HepG2 (cell line): ENCODE data around the gene CCDC57. TPM values are rescaled to one million over a fixed set of nuclear protein-coding genes. Genes with fewer than 3 reads are reported as not detected.

Experiments
- ATAC-seq: fragments of 200-7000 bp; cut with Tn5 transposase; 3 replicates; pipeline ENCODE4 v1.9.1; 2020; ENCODE audit warnings: mild to moderate bottlenecking, moderate library complexity
- BruUV-seq: library from RNA; stranded (reverse); fragments of 400-500 nt; replicated peaks from 2 replicates; lab custom pipeline; 2021; lab: Mats Ljungman, UMichigan
- CTCF ChIA-PET: fragments of 300-600 bp; formaldehyde crosslinking; extraction: SDS; loops from one replicate; lab custom pipeline; 2021; ENCODE audit warnings: low total read pairs, inconsistent platforms, low intra/inter-chr PET ratio; lab: Yijun Ruan, JAX
- POLR2A ChIA-PET: fragments of 350-600 bp; sonication (Branson Sonifier 250); formaldehyde crosslinking; loops from one replicate; lab custom pipeline; 2020; ENCODE audit warnings: antibody characterized with exemption, inconsistent platforms; lab: Yijun Ruan, JAX
- DNase-seq: peaks from one replicate; pipeline ENCODE4 v3.0.0-alpha.2; 2015; ENCODE audit warnings: low spot score
- FAIRE-seq: peaks from 3 replicates; lab custom pipeline; 2011; peaks lifted over from hg19 to GRCh38; lab: Jason Lieb, UNC
- H2AFZ ChIP-seq: one replicate; pipeline ENCODE4 v1.6.1; 2011; ENCODE audit warnings: low read length, inconsistent platforms
- H3K27ac ChIP-seq: fragments of 300-600 bp; 3 replicates; pipeline ENCODE4 v1.8.0; 2011; ENCODE audit warnings: mixed run types, mild to moderate bottlenecking, mixed read lengths, low read length, inconsistent platforms; ENCODE audit not compliant: insufficient read depth; ENCODE audit errors: extremely low read length
- H3K27me3 ChIP-seq, 2 experiments: fragments of 200-600 bp in 1 of 2; 2 replicates in 1 of 2; 3 replicates in 1 of 2; pipeline versions ENCODE4 v1.6.0 to v1.8.0; 2011; ENCODE audit warnings: low read length in 2 of 2, mild to moderate bottlenecking in 2 of 2, moderate library complexity in 2 of 2, inconsistent platforms in 1 of 2; ENCODE audit not compliant: insufficient read depth in 2 of 2, control insufficient read depth in 1 of 2
- H3K36me3 ChIP-seq, 2 experiments: fragments of 200-600 bp in 1 of 2; replicated peaks in 1 of 2; 2 replicates in 1 of 2; 3 replicates in 1 of 2; pipeline versions ENCODE4 v1.5.1 to v1.8.0; 2011; ENCODE audit warnings: low read length in 2 of 2, inconsistent platforms in 1 of 2; ENCODE audit not compliant: insufficient read depth in 2 of 2, control insufficient read depth in 1 of 2
- H3K4me1 ChIP-seq: 2 replicates; pipeline ENCODE4 v1.5.1; 2012; ENCODE audit warnings: low read length, inconsistent platforms; ENCODE audit not compliant: insufficient read depth
- H3K4me2 ChIP-seq: 2 replicates; pipeline ENCODE4 v1.6.0; 2011; ENCODE audit warnings: low read depth, low read length, inconsistent platforms
- H3K4me3 ChIP-seq, 3 experiments: fragments of 200-600 bp in 1 of 3; sonication (generic), shearing (Covaris generic) in 1 of 3; replicated peaks in 1 of 3; 2 replicates each; pipeline ENCODE4 v1.5.1; 2011 to 2016; ENCODE audit warnings: low read length in 3 of 3, inconsistent platforms in 2 of 3, low read depth in 2 of 3, mild to moderate bottlenecking in 2 of 3, control low read depth in 1 of 3, mixed read lengths in 1 of 3; ENCODE audit not compliant: insufficient read depth in 1 of 3
- H3K79me2 ChIP-seq: one replicate; pipeline ENCODE4 v1.6.1; 2011; ENCODE audit warnings: low read length, inconsistent platforms; ENCODE audit not compliant: insufficient read depth
- H3K9ac ChIP-seq: 2 replicates; pipeline ENCODE4 v1.6.0; 2011; ENCODE audit warnings: mild to moderate bottlenecking, low read depth, low read length, inconsistent platforms; ENCODE audit not compliant: insufficient read depth
- H3K9me3 ChIP-seq: 2 replicates; pipeline ENCODE4 v1.5.1; 2012; ENCODE audit warnings: mild to moderate bottlenecking, low read length
- H4K20me1 ChIP-seq: 2 replicates; pipeline ENCODE4 v1.6.0; 2011; ENCODE audit warnings: inconsistent platforms, mild to moderate bottlenecking, low read length, moderate library complexity; ENCODE audit not compliant: insufficient read depth
- AHDC1 ChIP-seq: sonication (generic); formaldehyde crosslinking; IDR thresholded peaks from 2 replicates; pipeline ENCODE4 v1.5.1; 2020; ENCODE audit warnings: mild to moderate bottlenecking, missing genetic modification reagents, borderline replicate concordance
- ATF1 ChIP-seq: IDR thresholded peaks from 2 replicates; pipeline ENCODE4 v1.6.1; 2016; ENCODE audit warnings: mild to moderate bottlenecking, control low read depth
- CEBPB ChIP-seq: IDR thresholded peaks from 2 replicates; pipeline ENCODE4 v1.6.1; 2011; ENCODE audit warnings: low read depth, low read length, improper control_type of control experiment, borderline replicate concordance
- FOXJ3 ChIP-seq: sonication (generic); formaldehyde crosslinking; IDR thresholded peaks from 2 replicates; pipeline ENCODE4 v1.4.0; 2020; ENCODE audit warnings: missing genetic modification reagents, mild to moderate bottlenecking, borderline replicate concordance
- IRF1 ChIP-seq: sonication (generic); formaldehyde crosslinking; IDR thresholded peaks from 2 replicates; pipeline ENCODE4 v1.4.0; 2020; ENCODE audit warnings: low read depth, mild to moderate bottlenecking, missing genetic modification reagents
- MED1 ChIP-seq: sonication (generic); formaldehyde crosslinking; IDR thresholded peaks from 2 replicates; pipeline ENCODE4 v1.4.0; 2020; ENCODE audit warnings: missing genetic modification reagents
- NFATC3 ChIP-seq: sonication (generic); formaldehyde crosslinking; IDR thresholded peaks from 2 replicates; pipeline ENCODE4 v1.5.1; 2020; ENCODE audit warnings: mild to moderate bottlenecking, missing genetic modification reagents
- NFE2L2 ChIP-seq: fragments of 150-350 bp; IDR thresholded peaks from 2 replicates; pipeline ENCODE4 v1.6.1; 2014; ENCODE audit warnings: low read length
- NKX3-1 ChIP-seq: sonication (generic); formaldehyde crosslinking; IDR thresholded peaks from 2 replicates; pipeline ENCODE4 v1.5.0; 2020; ENCODE audit warnings: missing genetic modification reagents
- PCBP2 ChIP-seq: fragments of 200-400 bp; formaldehyde crosslinking; optimal IDR thresholded peaks from 2 replicates; pipeline ENCODE3; 2018; ENCODE audit warnings: low read length, low read depth; ENCODE audit not compliant: poor library complexity, severe bottlenecking
- SMAD1 ChIP-seq: sonication (generic); formaldehyde crosslinking; IDR thresholded peaks from 2 replicates; pipeline ENCODE4 v1.4.0; 2020; ENCODE audit warnings: missing genetic modification reagents, low read depth, mild to moderate bottlenecking, borderline replicate concordance
- XBP1 ChIP-seq: sonication (generic); formaldehyde crosslinking; IDR thresholded peaks from 2 replicates; pipeline ENCODE4 v1.5.0; 2020; ENCODE audit warnings: missing genetic modification reagents
- ZNF326 ChIP-seq: sonication (generic); formaldehyde crosslinking; IDR thresholded peaks from 2 replicates; pipeline ENCODE4 v1.4.0; 2020; ENCODE audit warnings: missing genetic modification reagents, borderline replicate concordance
- ZNF484 ChIP-seq: sonication (generic); formaldehyde crosslinking; IDR thresholded peaks from 2 replicates; pipeline ENCODE4 v1.5.1; 2020; ENCODE audit warnings: mild to moderate bottlenecking, low read depth, missing genetic modification reagents, borderline replicate concordance
- ZNF605 ChIP-seq: sonication (generic); formaldehyde crosslinking; IDR thresholded peaks from 2 replicates; pipeline ENCODE4 v1.8.0; 2022; ENCODE audit warnings: mild to moderate bottlenecking, missing genetic modification reagents
- ZNF614 ChIP-seq: IDR thresholded peaks from 2 replicates; pipeline ENCODE4 v1.6.1; 2018; ENCODE audit warnings: missing biosample characterization, missing genetic modification reagents, inconsistent platforms, borderline replicate concordance
- ZSCAN21 ChIP-seq: sonication (generic); formaldehyde crosslinking; IDR thresholded peaks from 2 replicates; pipeline ENCODE4 v1.8.0; 2022; ENCODE audit warnings: mild to moderate bottlenecking, missing genetic modification reagents, moderate library complexity, borderline replicate concordance
- WGBS: methylation state at CpG from one replicate; pipeline ENCODE4 v1.1.6; 2017; ENCODE audit warnings: low lambda C conversion rate; 5-methylcytosine and 5-hydroxymethylcytosine counted together
- in situ Hi-C: cut with HindIII; loops from 2 replicates; pipeline ENCODE4 v1.10.0; 2017; ENCODE audit warnings: low pct_unique_long_range_greater_than_20kb; ENCODE audit not compliant: extremely low pct_ligation_motif_present
- intact Hi-C: fragments of 100-400 bp; cut with micrococcal nuclease; formaldehyde crosslinking; loops from one replicate; pipeline ENCODE4 v1.10.0; 2022; ENCODE audit not compliant: unreplicated experiment
- polyA plus RNA-seq, 8 experiments: library from polyadenylated mRNA; depleted of rRNA in 3 of 8; stranded (reverse) in 7 of 8; unstranded in 1 of 8; fragments of >200 nt; fragmentation: Illumina TruSeq in 4 of 8; extraction: Trizol in 4 of 8; gene quantifications; 2 replicates each; pipeline versions ENCODE4 v1.2.1 to v1.2.3, GENCODE V29; 2011 to 2016; ENCODE audit warnings: low read depth in 4 of 8, missing spikeins in 1 of 8, mixed read lengths in 1 of 8; ENCODE audit not compliant: insufficient read depth in 1 of 8
- total RNA-seq, 5 experiments: library from RNA; depleted of rRNA; stranded (reverse); fragments of >200 nt; fragmentation: Illumina TruSeq; extraction: Trizol; gene quantifications; 2 replicates each; pipeline ENCODE4 v1.2.3, GENCODE V29; 2016; ENCODE audit warnings: low read depth in 1 of 5

The CCDC57 gene
- total and polyA plus RNA-seq, 2 of the 13 experiments (the other 11 are each of a cell fraction or from before 2014, with no cell fraction given), result 59.3 to 59.9 TPM

GRCh38 chr17:82231562-82232321 is 19.1 kb upstream of the CCDC57 start:
- H3K4me3 ChIP-seq, result peak overlapping the region; percentile 75 to 99 (median 97)
- BruUV-seq, result no TSS peak
- ChIA-PET CTCF (interaction anchor here (1.9 kb wide), 1 partner anchor 27 kb away, joined by 6 read pairs; no protein-coding TSS in a partner anchor), POLR2A (interaction anchor here (0.8 to 5.0 kb wide), 18 partner anchors 10 to 194 kb away, joined by 3 to 117 read pairs (median 5); partner anchors contain the start of genes CCDC57, CD7, CSNK1D and DCXR)
- intact Hi-C loops, result loop anchor here (2.0 to 10.0 kb wide), 2 partner anchors 15 to 127 kb away; no protein-coding TSS in a partner anchor
- peaks cover 72% of the 10 kb centered on the region for H3K79me2 ChIP-seq
- H3K27ac ChIP-seq, result peak overlapping the region; percentile 84
- in situ Hi-C loops, result no loop called here
- H3K9me3 ChIP-seq, result no peaks in the 10 kb centered on the region
- H3K9ac ChIP-seq, result peak overlapping the region; percentile 91
- H2AFZ ChIP-seq, result no peak overlapping the region
- H3K27me3 ChIP-seq, result no peaks in the 10 kb centered on the region; a peak in 1 of 5 replicates
- peak overlapping the region; percentile 87 for H3K4me2 ChIP-seq
- FAIRE-seq (peak; percentile 90), ATAC-seq (peak; percentile 20), DNase-seq (peak; percentile 94)
- 5% methylated on average over 7 of the region's 42 CpGs for WGBS
- H3K36me3 ChIP-seq, result peaks cover 20 to 21% of the 10 kb centered on the region in 2 experiments; a peak in 4 of 5 replicates
- H3K4me1 ChIP-seq, result peaks cover 75% of the 10 kb centered on the region
- H4K20me1 ChIP-seq, result peaks cover 72% of the 10 kb centered on the region
- TF ChIP-seq AHDC1 (CRISPR knock-in tag), result peak; percentile 48
- TF ChIP-seq SMAD1 (CRISPR knock-in tag), result peak; percentile 94
- TF ChIP-seq NFE2L2, result no peak
- no peak for TF ChIP-seq IRF1 (CRISPR knock-in tag)
- peak; percentile 78 for TF ChIP-seq ZNF614 (CRISPR knock-in tag)
- no peak for TF ChIP-seq ATF1 (CRISPR knock-in tag)
- no peak for TF ChIP-seq XBP1 (CRISPR knock-in tag)
- TF ChIP-seq PCBP2, result no peak
- no peak; the same call in 1 of the 2 replicates for TF ChIP-seq ZNF484
- TF ChIP-seq ZSCAN21 (CRISPR knock-in tag), result peak; percentile 63; the same call in 1 of the 2 replicates
- no peak for TF ChIP-seq NFATC3 (CRISPR knock-in tag)
- TF ChIP-seq ZNF326, result peak; percentile 77
- TF ChIP-seq ZNF605, result peak; percentile 92
- TF ChIP-seq MED1 (CRISPR knock-in tag), result peak; percentile 90
- TF ChIP-seq NKX3-1 (CRISPR knock-in tag), result peak; percentile 56
- TF ChIP-seq CEBPB, result peak; percentile 79
- TF ChIP-seq FOXJ3 (CRISPR knock-in tag), result no peak; the same call in 1 of the 2 replicates
